RWPE2 (cell line): ENCODE data around the gene UBE2Z.

Source experiments
- ATAC-seq: fragments of 200-7000 bp; cut with Tn5 transposase; 3 replicates; pipeline ENCODE4 v1.9.1; 2021; ENCODE audit warnings: low read depth
- DNase-seq: peaks from one replicate; pipeline ENCODE4 v3.0.0-alpha.2; 2020; ENCODE audit warnings: low spot score
- H3K27ac ChIP-seq: fragments of 450-650 bp; 2 replicates; pipeline ENCODE4 v1.5.1; 2017; ENCODE audit warnings: mild to moderate bottlenecking; ENCODE audit not compliant: poor library complexity, severe bottlenecking
- H3K27me3 ChIP-seq: fragments of 250-450 bp; sonication (Bioruptor Pico); 2 replicates; pipeline ENCODE4 v1.5.1; 2021; ENCODE audit warnings: mild to moderate bottlenecking, moderate library complexity; ENCODE audit not compliant: insufficient read depth, poor library complexity, severe bottlenecking
- H3K36me3 ChIP-seq: fragments of 250-450 bp; sonication (Bioruptor Pico); 2 replicates; pipeline ENCODE4 v1.5.1; 2020; ENCODE audit warnings: low read depth, mild to moderate bottlenecking, moderate library complexity
- H3K4me1 ChIP-seq: fragments of 250-450 bp; sonication (Bioruptor Pico); 2 replicates; pipeline ENCODE4 v1.5.1; 2021; ENCODE audit warnings: mild to moderate bottlenecking, moderate library complexity; ENCODE audit not compliant: insufficient read depth, poor library complexity, severe bottlenecking
- H3K4me3 ChIP-seq: fragments of 250-450 bp; sonication (Bioruptor Pico); 2 replicates; pipeline ENCODE4 v1.5.1; 2021; ENCODE audit warnings: mild to moderate bottlenecking, moderate library complexity; ENCODE audit not compliant: severe bottlenecking
- H3K9me3 ChIP-seq: fragments of 250-450 bp; sonication (Bioruptor Pico); 2 replicates; pipeline ENCODE4 v1.5.1; 2021; ENCODE audit warnings: mild to moderate bottlenecking, moderate library complexity; ENCODE audit not compliant: severe bottlenecking
- TF ChIP-seq, protein P1 (sequence below): fragments of 450-650 bp; IDR thresholded peaks from one replicate; pipeline ENCODE4 v1.5.1; 2017; ENCODE audit warnings: mild to moderate bottlenecking, moderate library complexity; ENCODE audit not compliant: poor library complexity, severe bottlenecking

The UBE2Z gene

GRCh38 chr17:48908047-48908843 is at the start of gene UBE2Z:
UBE2Z (plus strand) TSS chr17:48908407; CDS start chr17:48908504, 97 bp downstream.
- DNase-seq (peak; percentile 94), ATAC-seq (peak; percentile 89)
- TF ChIP-seq, protein P1, sequence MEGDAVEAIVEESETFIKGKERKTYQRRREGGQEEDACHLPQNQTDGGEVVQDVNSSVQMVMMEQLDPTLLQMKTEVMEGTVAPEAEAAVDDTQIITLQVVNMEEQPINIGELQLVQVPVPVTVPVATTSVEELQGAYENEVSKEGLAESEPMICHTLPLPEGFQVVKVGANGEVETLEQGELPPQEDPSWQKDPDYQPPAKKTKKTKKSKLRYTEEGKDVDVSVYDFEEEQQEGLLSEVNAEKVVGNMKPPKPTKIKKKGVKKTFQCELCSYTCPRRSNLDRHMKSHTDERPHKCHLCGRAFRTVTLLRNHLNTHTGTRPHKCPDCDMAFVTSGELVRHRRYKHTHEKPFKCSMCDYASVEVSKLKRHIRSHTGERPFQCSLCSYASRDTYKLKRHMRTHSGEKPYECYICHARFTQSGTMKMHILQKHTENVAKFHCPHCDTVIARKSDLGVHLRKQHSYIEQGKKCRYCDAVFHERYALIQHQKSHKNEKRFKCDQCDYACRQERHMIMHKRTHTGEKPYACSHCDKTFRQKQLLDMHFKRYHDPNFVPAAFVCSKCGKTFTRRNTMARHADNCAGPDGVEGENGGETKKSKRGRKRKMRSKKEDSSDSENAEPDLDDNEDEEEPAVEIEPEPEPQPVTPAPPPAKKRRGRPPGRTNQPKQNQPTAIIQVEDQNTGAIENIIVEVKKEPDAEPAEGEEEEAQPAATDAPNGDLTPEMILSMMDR: peak; percentile 47
- Histone ChIP-seq H3K27me3 (no peaks in the 10 kb centered on the region), H3K4me1 (peaks cover 17% of the 10 kb centered on the region), H3K27ac (peak within 1 kb of the TSS; percentile 86), H3K9me3 (no peaks in the 10 kb centered on the region), H3K36me3 (peaks cover 37% of the 10 kb centered on the region), H3K4me3 (peak within 1 kb of the TSS; percentile 69)

DNA sequence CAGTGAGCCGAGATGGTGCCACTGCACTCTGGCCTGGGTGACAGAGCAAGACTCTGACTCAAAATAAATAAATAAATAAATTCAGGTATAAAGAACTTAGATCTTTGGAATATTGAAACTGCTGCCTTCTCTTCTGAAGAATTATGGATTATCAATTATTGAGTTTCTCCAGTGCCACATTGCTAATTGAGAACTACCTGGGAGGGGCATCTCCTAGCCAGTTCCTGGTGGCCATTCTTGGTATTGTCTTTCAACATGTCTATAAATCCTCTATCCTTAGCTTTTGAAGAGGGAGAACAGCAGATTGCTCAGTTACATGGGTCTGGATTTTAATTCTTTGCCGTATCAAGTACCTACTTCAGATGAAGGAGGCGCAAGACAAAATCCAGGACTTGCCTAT is 48.2 kb upstream of the UBE2Z start:
- DNase-seq (no peak), ATAC-seq (no peak)
- peaks cover 63% of the 10 kb centered on the region for H3K36me3 ChIP-seq
- no peak overlapping the region for H3K4me3 ChIP-seq
- TF ChIP-seq, protein P1: no peak
- H3K4me1 ChIP-seq: no peaks in the 10 kb centered on the region
- no peak overlapping the region for H3K27ac ChIP-seq
- no peaks in the 10 kb centered on the region for H3K9me3 ChIP-seq
- H3K27me3 ChIP-seq: no peaks in the 10 kb centered on the region

- Histone ChIP-seq H3K4me3 (no peak overlapping the region), H3K9me3 (no peaks in the 10 kb centered on the region), H3K27ac (no peak overlapping the region), H3K27me3 (no peaks in the 10 kb centered on the region), H3K4me1 (no peaks in the 10 kb centered on the region), H3K36me3 (peaks cover 63% of the 10 kb centered on the region)
- TF ChIP-seq, protein P1: no peak
- ATAC-seq (no peak), DNase-seq (no peak)
These were observed 47.8 kb upstream of the UBE2Z start for GRCh38 chr17:48860456-48860855.

GRCh38 chr17:48868916-48869500 is 39.2 kb upstream of the UBE2Z start:
- no peaks in the 10 kb centered on the region for H3K27me3 ChIP-seq
- H3K27ac ChIP-seq: no peak overlapping the region
- no peaks in the 10 kb centered on the region for H3K4me1 ChIP-seq
- no peaks in the 10 kb centered on the region for H3K36me3 ChIP-seq
- TF ChIP-seq, protein P1: no peak
- no peak overlapping the region for H3K4me3 ChIP-seq
- DNase-seq (no peak), ATAC-seq (no peak)
- H3K9me3 ChIP-seq: no peaks in the 10 kb centered on the region
